Thymus (tissue), 11 donors: ENCODE measurements around the gene MCMBP. TPM values are rescaled to one million over a fixed set of nuclear protein-coding genes. Genes with fewer than 3 reads are reported as not detected.

Experiments
- DNase-seq, 9 donors: peaks; one replicate each; pipeline ENCODE4 v3.0.0-alpha.2; 2013; ENCODE audit warnings: low spot score in 9 of 9, low read depth in 6 of 9, missing footprints in 1 of 9
- H3K27ac ChIP-seq, 2 donors: one replicate each; pipeline ENCODE4 v1.5.1; 2013; ENCODE audit warnings: control low read depth in 1 of 2, low read depth in 1 of 2, low read length in 1 of 2, mild to moderate bottlenecking in 1 of 2, moderate library complexity in 1 of 2
- H3K27me3 ChIP-seq, 2 donors: one replicate each; pipeline ENCODE4 v1.5.1; 2013; ENCODE audit warnings: low read length in 1 of 2; ENCODE audit not compliant: control insufficient read depth in 2 of 2, insufficient read depth in 1 of 2
- H3K36me3 ChIP-seq, 2 donors: one replicate each; pipeline ENCODE4 v1.5.1; 2013; ENCODE audit warnings: low read length in 1 of 2, mild to moderate bottlenecking in 1 of 2, moderate library complexity in 1 of 2; ENCODE audit not compliant: control insufficient read depth in 2 of 2, insufficient read depth in 2 of 2
- H3K4me1 ChIP-seq, 2 donors: one replicate each; pipeline ENCODE4 v1.5.1; 2013; ENCODE audit warnings: low read length in 2 of 2; ENCODE audit not compliant: control insufficient read depth in 2 of 2, insufficient read depth in 2 of 2
- H3K4me3 ChIP-seq, 2 donors: one replicate each; pipeline ENCODE4 v1.5.1; 2013; ENCODE audit warnings: low read length in 2 of 2, control low read depth in 1 of 2, mild to moderate bottlenecking in 1 of 2
- H3K9me3 ChIP-seq, 2 donors: one replicate each; pipeline ENCODE4 v1.5.1; 2013; ENCODE audit warnings: low read length in 1 of 2, mild to moderate bottlenecking in 1 of 2; ENCODE audit not compliant: control insufficient read depth in 2 of 2, insufficient read depth in 1 of 2
- WGBS: extraction: QIAGEN DNeasy Blood & Tissue Kit; methylation state at CpG from one replicate; pipeline ENCODE4 v1.1.7; 2013; 5-methylcytosine and 5-hydroxymethylcytosine counted together
- polyA plus RNA-seq: library from polyadenylated mRNA; stranded (reverse); fragments of 200-250 nt; gene quantifications from one replicate; pipeline ENCODE4 v1.2.3, GENCODE V29; 2013
- total RNA-seq: library from RNA; stranded (reverse); fragments of 120-200 nt; gene quantifications from one replicate; pipeline ENCODE4 v1.2.4, GENCODE V29; 2013
- donor health status: healthy.

Gene MCMBP
- total and polyA plus RNA-seq, 2 donors, result 30.3 to 53.2 TPM

DNA sequence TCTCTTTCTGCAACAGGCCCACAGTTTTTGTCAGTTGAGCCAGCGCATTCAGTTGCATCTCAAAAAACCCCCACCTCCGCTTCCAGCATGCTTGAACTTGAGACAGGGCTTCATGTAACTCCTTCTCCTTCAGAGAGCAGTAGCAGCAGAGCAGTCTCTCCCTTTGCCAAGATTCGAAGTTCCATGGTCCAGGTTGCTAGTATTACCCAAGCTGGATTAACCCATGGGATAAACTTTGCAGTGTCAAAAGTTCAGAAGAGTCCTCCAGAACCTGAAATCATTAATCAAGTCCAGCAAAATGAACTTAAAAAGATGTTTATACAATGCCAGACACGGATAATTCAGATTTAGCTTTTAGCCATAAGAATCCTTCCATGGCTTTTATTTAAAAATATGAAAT is 45.2 kb downstream of the MCMBP start:
- peak in 1 of 9 donors; percentile 7 for DNase-seq

DNA sequence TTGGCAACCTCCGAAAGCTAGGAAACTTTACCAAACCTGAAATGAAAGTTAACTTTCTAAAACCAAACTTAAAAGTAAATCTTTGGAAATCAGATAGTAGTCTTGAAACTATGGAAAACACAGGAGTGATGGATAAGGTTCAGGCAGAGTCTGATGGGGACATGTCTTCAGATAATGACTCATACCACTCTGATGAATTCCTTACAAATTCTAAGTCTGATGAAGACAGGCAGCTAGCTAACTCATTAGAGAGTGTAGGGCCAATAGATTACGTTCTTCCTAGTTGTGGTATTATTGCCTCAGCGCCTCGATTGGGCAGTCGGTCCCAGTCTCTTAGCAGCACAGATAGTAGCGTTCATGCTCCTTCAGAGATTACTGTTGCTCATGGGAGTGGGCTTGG is 45.9 kb downstream of the MCMBP start:
- H3K36me3 ChIP-seq, result peaks cover 17 to 51% of the 10 kb centered on the region in 2 donors
- 97% methylated on average over 6 of the region's 6 CpGs for WGBS

More for the DNA sequence above, 45.2 kb downstream of the MCMBP start:
- Histone ChIP-seq H3K36me3 (peaks cover 18 to 57% of the 10 kb centered on the region in 2 donors), H3K27me3 (no peaks in the 10 kb centered on the region), H3K27ac (no peak overlapping the region), H3K9me3 (no peaks in the 10 kb centered on the region), H3K4me3 (no peak overlapping the region), H3K4me1 (no peaks in the 10 kb centered on the region)
- 93% methylated on average over 4 of the region's 4 CpGs for WGBS

DNA sequence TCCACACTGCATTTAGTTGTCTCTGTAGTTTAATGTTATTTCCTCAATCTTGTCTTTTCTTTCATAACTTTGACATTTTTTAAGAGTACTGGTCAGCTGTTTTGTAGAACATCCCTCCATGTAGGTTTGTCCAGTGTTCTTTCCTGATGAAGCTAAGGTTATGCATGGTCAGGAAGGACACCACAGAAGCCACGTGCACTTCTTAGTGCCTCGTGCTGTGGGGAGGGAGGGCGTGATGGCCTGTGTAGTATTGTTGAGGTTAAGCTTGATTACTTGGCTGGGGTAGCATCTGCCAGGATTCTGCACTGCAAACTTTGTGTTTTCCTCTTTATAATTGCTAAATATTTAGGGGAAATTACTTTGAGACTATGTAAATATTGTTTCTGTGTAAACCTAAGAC is 48.3 kb downstream of the MCMBP start:
- DNase-seq, result no peak
- H3K36me3 ChIP-seq, result peaks cover 12 to 30% of the 10 kb centered on the region in 2 donors
- 96% methylated on average over 3 of the region's 3 CpGs for WGBS

More for the DNA sequence above, 45.9 kb downstream of the MCMBP start:
- Histone ChIP-seq H3K4me3 (no peak overlapping the region), H3K9me3 (no peaks in the 10 kb centered on the region), H3K27ac (peak overlapping the region in 1 of 2 donors; percentile 30), H3K27me3 (no peaks in the 10 kb centered on the region), H3K4me1 (peaks cover 0 to 4% of the 10 kb centered on the region in 2 donors)
- DNase-seq, result no peak

DNA sequence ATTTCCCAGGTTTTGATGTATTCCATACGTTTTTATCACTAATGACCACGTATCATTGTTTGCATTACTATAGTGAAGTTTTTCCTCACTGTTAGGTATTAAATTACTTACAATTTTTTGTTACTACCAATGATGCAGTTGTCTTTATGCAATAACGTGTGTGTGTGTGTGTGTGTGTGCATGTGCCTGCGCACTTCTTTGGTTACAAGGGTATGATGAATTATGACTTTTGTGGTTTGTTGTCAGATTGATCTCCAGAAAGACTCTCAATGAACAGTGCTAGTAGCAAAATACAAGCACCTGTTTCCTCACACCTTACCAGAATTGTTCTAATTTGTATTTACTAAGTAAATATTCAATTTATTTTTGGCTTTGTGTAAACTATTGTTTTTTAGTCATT is 51.5 kb downstream of the MCMBP start:
- peaks cover 0 to 16% of the 10 kb centered on the region in 2 donors for H3K4me1 ChIP-seq
- no peak overlapping the region for H3K4me3 ChIP-seq
- peaks cover 7 to 8% of the 10 kb centered on the region in 2 donors for H3K36me3 ChIP-seq
- no peaks in the 10 kb centered on the region for H3K27me3 ChIP-seq
- DNase-seq, result peak in 3 of 9 donors; percentile 9 to 50 (median 32)
- WGBS, result 42% methylated on average over 4 of the region's 4 CpGs
- H3K9me3 ChIP-seq, result peaks cover 0 to 11% of the 10 kb centered on the region in 2 donors
- H3K27ac ChIP-seq, result peak overlapping the region in 1 of 2 donors; percentile 42

More for the DNA sequence above, 48.3 kb downstream of the MCMBP start:
- no peak overlapping the region for H3K4me3 ChIP-seq
- peaks cover 0 to 9% of the 10 kb centered on the region in 2 donors for H3K4me1 ChIP-seq
- no peak overlapping the region for H3K27ac ChIP-seq
- H3K27me3 ChIP-seq, result no peaks in the 10 kb centered on the region
- no peaks in the 10 kb centered on the region for H3K9me3 ChIP-seq

DNA sequence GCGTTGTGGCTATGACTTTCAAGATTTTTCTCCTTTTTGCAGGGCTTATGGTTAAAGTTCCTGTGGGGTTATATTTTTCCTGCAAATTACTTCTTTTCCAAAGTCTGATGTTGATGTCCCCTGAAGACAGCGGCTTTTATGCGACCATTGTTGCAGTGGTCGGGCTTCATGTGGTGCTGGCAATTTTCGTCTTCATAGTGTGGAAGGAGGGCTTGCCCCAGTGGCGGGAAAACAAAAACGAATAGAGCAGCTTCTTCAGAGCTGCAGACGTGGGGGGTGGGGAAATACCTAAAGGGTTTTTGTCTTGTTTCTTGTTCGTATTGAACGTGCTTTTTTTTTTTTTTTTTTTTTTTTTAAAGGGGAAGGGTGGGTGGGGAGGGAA is 53.8 kb downstream of the MCMBP start:
- Histone ChIP-seq H3K27me3 (no peaks in the 10 kb centered on the region), H3K27ac (no peak overlapping the region), H3K36me3 (peaks cover 7 to 14% of the 10 kb centered on the region in 2 donors), H3K4me3 (peak overlapping the region in 1 of 2 donors; percentile 35), H3K4me1 (peaks cover 0 to 16% of the 10 kb centered on the region in 2 donors), H3K9me3 (peaks cover 0 to 11% of the 10 kb centered on the region in 2 donors)
- DNase-seq, result no peak
- WGBS, result 78% methylated on average over 10 of the region's 10 CpGs

DNA sequence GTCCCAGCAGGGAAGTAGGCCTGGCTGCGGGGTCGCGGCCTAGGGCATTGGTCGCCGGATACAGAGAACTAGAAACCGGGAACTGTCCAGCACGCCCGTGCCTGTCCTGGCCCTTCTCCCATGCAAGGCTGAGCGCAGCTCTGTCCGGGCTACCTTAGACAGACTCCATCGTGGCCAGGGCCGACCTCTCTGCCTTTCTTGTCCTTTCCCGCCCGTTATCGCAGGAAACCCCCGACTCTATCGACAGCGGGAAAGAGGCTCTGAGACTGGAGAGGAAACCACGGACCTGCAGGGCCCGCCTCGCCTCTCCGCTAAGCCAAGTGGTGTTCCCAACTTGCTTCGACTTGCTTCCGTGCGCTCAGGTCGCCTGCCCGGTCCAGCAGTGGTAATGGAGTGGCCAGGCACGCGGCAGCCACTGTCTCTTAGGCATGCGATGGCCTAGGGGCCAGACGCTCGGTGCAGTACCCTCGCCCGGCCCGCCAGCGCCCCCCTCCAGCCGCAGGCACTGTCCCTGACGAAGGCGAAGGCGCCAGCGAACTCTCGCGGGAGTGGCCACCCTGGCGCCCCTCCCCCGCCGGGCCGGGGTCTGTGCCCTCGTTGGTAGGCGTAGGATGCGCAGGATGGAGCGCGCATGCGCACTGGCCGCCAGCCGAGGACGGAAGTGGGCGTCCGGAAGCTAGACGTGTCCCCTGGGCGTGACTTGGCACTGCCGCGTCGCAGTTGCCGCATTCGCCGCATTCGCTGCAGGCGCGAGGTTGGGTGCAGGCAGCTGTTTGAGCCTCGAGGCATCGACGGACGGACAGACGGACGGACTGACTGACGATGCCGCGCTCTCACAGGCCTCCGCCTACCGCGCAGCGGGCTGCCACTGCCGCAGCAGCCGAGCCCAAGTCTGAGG is 54.4 kb downstream of the MCMBP start:
- H3K36me3 ChIP-seq, result peaks cover 2 to 14% of the 10 kb centered on the region in 2 donors
- H3K4me1 ChIP-seq, result peaks cover 0 to 16% of the 10 kb centered on the region in 2 donors
- H3K27ac ChIP-seq, result peak overlapping the region in 1 of 2 donors; percentile 17
- H3K4me3 ChIP-seq, result peak overlapping the region in 1 of 2 donors; percentile 35
- peaks cover 0 to 11% of the 10 kb centered on the region in 2 donors for H3K9me3 ChIP-seq
- DNase-seq, result peak in 8 of 9 donors; percentile 18 to 77 (median 34)
- WGBS, result 87% methylated on average over 84 of the region's 84 CpGs
- H3K27me3 ChIP-seq, result no peaks in the 10 kb centered on the region

DNA sequence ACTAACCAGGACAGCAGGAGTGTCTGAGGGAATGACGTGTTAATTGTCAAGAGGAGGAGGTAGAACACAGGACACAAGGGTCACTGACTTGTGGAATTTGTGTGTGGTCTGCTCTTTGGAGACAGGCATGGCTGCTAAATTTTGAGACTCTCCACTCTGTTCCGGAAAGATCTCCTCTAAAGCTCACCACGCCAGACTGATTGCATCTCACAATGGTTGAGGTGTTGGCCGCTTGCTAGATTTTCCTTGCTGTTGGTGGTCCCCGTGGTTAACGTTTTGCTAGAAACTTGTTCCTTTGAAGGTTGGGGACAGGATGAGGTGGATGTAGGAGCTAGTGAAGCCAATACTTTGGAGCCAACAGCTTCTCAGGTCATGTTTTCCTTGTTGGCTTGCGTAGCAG is 57.0 kb downstream of the MCMBP start:
- H3K4me1 ChIP-seq, result peaks cover 0 to 7% of the 10 kb centered on the region in 2 donors
- peaks cover 2 to 14% of the 10 kb centered on the region in 2 donors for H3K36me3 ChIP-seq
- DNase-seq, result no peak
- H3K9me3 ChIP-seq, result peaks cover 0 to 11% of the 10 kb centered on the region in 2 donors
- H3K27me3 ChIP-seq, result no peaks in the 10 kb centered on the region
- H3K27ac ChIP-seq, result no peak overlapping the region
- 81% methylated on average over 7 of the region's 7 CpGs for WGBS
- no peak overlapping the region for H3K4me3 ChIP-seq

DNA sequence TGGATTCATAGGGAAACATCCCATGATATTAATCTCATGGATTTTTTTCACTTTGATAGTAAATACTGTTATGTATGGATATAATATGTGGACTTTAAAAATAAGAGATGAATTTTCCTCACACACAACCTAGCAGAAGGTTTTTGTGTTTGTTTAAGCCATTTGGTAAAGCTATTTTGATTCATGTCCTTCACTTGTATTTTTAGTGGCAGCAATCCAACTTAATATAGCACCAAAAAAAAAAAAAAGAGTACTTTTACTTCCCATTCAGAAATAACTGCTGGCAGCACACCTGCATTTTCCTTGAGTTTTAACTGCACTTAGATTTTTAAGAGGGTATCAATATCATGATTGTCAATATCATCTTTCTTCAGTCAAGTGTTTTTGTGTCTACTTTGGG is 60.0 kb downstream of the MCMBP start:
- H3K9me3 ChIP-seq, result no peaks in the 10 kb centered on the region
- no peak overlapping the region for H3K27ac ChIP-seq
- no peak overlapping the region for H3K4me3 ChIP-seq
- DNase-seq, result no peak
- H3K36me3 ChIP-seq, result peaks cover 2 to 7% of the 10 kb centered on the region in 2 donors
- no peaks in the 10 kb centered on the region for H3K4me1 ChIP-seq
- no peaks in the 10 kb centered on the region for H3K27me3 ChIP-seq

DNA sequence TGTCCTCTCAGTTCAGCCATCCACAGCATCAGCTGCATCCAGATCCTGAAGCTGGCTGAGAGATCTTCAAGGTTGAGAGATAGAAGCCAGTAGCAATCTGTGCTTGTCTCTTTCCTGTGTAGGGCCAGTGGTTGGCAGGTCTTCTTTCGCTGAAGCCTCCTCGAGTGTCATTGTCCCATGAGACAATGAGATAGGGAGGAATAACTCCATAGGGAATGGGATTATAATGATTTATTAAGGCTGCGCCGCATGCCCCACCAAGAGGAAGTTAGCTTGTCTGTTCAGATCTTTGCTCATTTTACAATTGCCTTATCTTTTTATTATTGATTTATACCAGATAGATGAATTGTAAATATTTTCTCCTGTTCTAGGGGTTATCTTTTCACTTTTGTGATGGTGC is 61.5 kb downstream of the MCMBP start:
- H3K4me3 ChIP-seq, result no peak overlapping the region
- no peaks in the 10 kb centered on the region for H3K9me3 ChIP-seq
- no peak overlapping the region for H3K27ac ChIP-seq
- H3K36me3 ChIP-seq, result peaks cover 2 to 7% of the 10 kb centered on the region in 2 donors
- DNase-seq, result no peak
- WGBS, result 98% methylated on average over 4 of the region's 4 CpGs
- H3K27me3 ChIP-seq, result no peaks in the 10 kb centered on the region
- no peaks in the 10 kb centered on the region for H3K4me1 ChIP-seq
